SK-N-SH treated with all-trans-retinoic acid at 6 μM for 48 hours (cell line): ENCODE results near the gene S100A14.
A peak's percentile ranks its signal among the peaks of the same experiment; 100 is the strongest.

Experiments
- ATAC-seq: fragments of 200-7000 bp; cut with Tn5 transposase; 3 replicates; pipeline ENCODE4 v1.9.1; 2020; ENCODE audit warnings: mild to moderate bottlenecking, moderate library complexity
- BACH2 ChIP-seq: fragments of 250-450 bp; sonication (Bioruptor Pico); IDR thresholded peaks from 2 replicates; pipeline ENCODE4 v1.9.0; 2021; ENCODE audit warnings: mild to moderate bottlenecking, borderline replicate concordance
- CSDC2 ChIP-seq: fragments of 250-450 bp; sonication (Bioruptor Pico); IDR thresholded peaks from 2 replicates; pipeline ENCODE4 v1.5.0; 2020; ENCODE audit warnings: mild to moderate bottlenecking, moderate library complexity
- ESRRG ChIP-seq: fragments of 250-450 bp; sonication (Bioruptor Pico); IDR thresholded peaks from 2 replicates; pipeline ENCODE4 v1.6.1; 2021; ENCODE audit warnings: mild to moderate bottlenecking
- GLIS3 ChIP-seq: fragments of 250-450 bp; sonication (Bioruptor Pico); IDR thresholded peaks from 2 replicates; pipeline ENCODE4 v1.5.0; 2020; ENCODE audit warnings: mild to moderate bottlenecking, moderate library complexity
- PPARA ChIP-seq: fragments of 250-450 bp; sonication (Bioruptor Pico); IDR thresholded peaks from 2 replicates; pipeline ENCODE4 v1.5.0; 2020; ENCODE audit warnings: mild to moderate bottlenecking, borderline replicate concordance
- SNAI2 ChIP-seq: fragments of 250-450 bp; sonication (Bioruptor Pico); IDR thresholded peaks from 2 replicates; pipeline ENCODE4 v1.5.0; 2020; ENCODE audit warnings: mild to moderate bottlenecking, moderate library complexity
- TCF4 ChIP-seq: fragments of 250-450 bp; sonication (Bioruptor Pico); IDR thresholded peaks from 2 replicates; pipeline ENCODE4 v1.8.0; 2021; ENCODE audit warnings: mild to moderate bottlenecking, moderate library complexity, borderline replicate concordance
- TOX ChIP-seq: fragments of 250-450 bp; sonication (Bioruptor Pico); IDR thresholded peaks from 2 replicates; pipeline ENCODE4 v1.8.0; 2021; ENCODE audit warnings: mild to moderate bottlenecking, moderate library complexity, borderline replicate concordance
- ZC3H10 ChIP-seq: fragments of 250-450 bp; sonication (Bioruptor Pico); IDR thresholded peaks from 2 replicates; pipeline ENCODE4 v1.5.1; 2021; ENCODE audit warnings: mild to moderate bottlenecking, moderate library complexity
- ZFP3 ChIP-seq: fragments of 250-450 bp; sonication (Bioruptor Pico); IDR thresholded peaks from 2 replicates; pipeline ENCODE4 v1.5.0; 2020; ENCODE audit warnings: mild to moderate bottlenecking, moderate library complexity
- ZFP30 ChIP-seq: fragments of 450-650 bp; formaldehyde crosslinking; IDR thresholded peaks from 2 replicates; pipeline ENCODE4 v1.5.0; 2022; ENCODE audit warnings: mild to moderate bottlenecking, moderate library complexity
- ZNF565 ChIP-seq: fragments of 450-650 bp; formaldehyde crosslinking; conservative IDR thresholded peaks from 2 replicates; pipeline ENCODE4 v1.5.0; 2020; ENCODE audit warnings: low read depth, mild to moderate bottlenecking, moderate library complexity
- ZNF70 ChIP-seq: fragments of 450-650 bp; formaldehyde crosslinking; IDR thresholded peaks from 2 replicates; pipeline ENCODE4 v1.5.0; 2020; ENCODE audit warnings: mild to moderate bottlenecking, moderate library complexity
- ZNF8 ChIP-seq: fragments of 450-650 bp; formaldehyde crosslinking; IDR thresholded peaks from 2 replicates; pipeline ENCODE4 v1.5.0; 2020; ENCODE audit warnings: mild to moderate bottlenecking, moderate library complexity
- TF ChIP-seq, protein P1 (sequence below): fragments of 250-450 bp; sonication (Bioruptor Pico); IDR thresholded peaks from 2 replicates; pipeline ENCODE4 v1.8.0; 2020; ENCODE audit warnings: mild to moderate bottlenecking, moderate library complexity, borderline replicate concordance
- TF ChIP-seq, protein P2 (sequence below): fragments of 250-450 bp; sonication (Bioruptor Pico); IDR thresholded peaks from 2 replicates; pipeline ENCODE4 v1.5.1; 2021; ENCODE audit warnings: mild to moderate bottlenecking, moderate library complexity
- TF ChIP-seq, protein P3 (sequence below): fragments of 250-450 bp; sonication (Bioruptor Pico); IDR thresholded peaks from 2 replicates; pipeline ENCODE4 v1.5.1; 2020; ENCODE audit warnings: low read depth, mild to moderate bottlenecking, moderate library complexity
- TF ChIP-seq, protein P4 (sequence below): fragments of 250-450 bp; sonication (Bioruptor Pico); IDR thresholded peaks from 2 replicates; pipeline ENCODE4 v1.5.0; 2020; ENCODE audit warnings: mild to moderate bottlenecking, moderate library complexity

Gene S100A14

DNA sequence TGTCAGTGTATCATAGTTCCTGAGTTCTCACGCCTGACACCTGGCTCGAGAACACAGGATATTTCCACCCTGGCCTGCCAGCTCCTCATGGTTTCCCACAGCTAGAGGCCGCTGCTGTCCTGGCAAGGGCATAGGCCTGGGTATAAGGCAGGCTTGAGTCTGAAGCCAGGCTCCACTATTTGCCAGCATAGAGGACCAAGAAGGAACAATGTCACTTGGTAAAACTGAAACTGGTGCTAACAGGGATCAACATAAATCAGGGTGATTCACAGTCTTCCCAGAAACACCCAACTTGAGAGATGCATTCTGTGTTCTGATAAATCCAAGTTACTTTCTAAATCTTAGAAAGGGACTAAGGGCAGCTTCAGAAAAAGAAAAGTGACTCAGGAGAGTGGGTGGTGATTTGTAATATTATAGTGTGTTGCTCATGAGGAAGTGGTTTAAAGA lies 43.5 kb downstream of the S100A14 start:
- peak; percentile 96 for ATAC-seq
- TF ChIP-seq TOX (no peak), ZFP3 (CRISPR knock-in tag) (no peak), ZC3H10 (no peak), PPARA (CRISPR knock-in tag) (no peak), CSDC2 (CRISPR knock-in tag) (no peak), ZFP30 (CRISPR knock-in tag) (no peak), ZNF70 (CRISPR knock-in tag) (no peak), ESRRG (CRISPR knock-in tag) (no peak), BACH2 (CRISPR knock-in tag) (no peak), SNAI2 (CRISPR knock-in tag) (no peak)
- TF ChIP-seq, protein P1, sequence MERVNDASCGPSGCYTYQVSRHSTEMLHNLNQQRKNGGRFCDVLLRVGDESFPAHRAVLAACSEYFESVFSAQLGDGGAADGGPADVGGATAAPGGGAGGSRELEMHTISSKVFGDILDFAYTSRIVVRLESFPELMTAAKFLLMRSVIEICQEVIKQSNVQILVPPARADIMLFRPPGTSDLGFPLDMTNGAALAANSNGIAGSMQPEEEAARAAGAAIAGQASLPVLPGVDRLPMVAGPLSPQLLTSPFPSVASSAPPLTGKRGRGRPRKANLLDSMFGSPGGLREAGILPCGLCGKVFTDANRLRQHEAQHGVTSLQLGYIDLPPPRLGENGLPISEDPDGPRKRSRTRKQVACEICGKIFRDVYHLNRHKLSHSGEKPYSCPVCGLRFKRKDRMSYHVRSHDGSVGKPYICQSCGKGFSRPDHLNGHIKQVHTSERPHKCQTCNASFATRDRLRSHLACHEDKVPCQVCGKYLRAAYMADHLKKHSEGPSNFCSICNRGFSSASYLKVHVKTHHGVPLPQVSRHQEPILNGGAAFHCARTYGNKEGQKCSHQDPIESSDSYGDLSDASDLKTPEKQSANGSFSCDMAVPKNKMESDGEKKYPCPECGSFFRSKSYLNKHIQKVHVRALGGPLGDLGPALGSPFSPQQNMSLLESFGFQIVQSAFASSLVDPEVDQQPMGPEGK (CRISPR knock-in tag): no peak
- TF ChIP-seq, protein P2, sequence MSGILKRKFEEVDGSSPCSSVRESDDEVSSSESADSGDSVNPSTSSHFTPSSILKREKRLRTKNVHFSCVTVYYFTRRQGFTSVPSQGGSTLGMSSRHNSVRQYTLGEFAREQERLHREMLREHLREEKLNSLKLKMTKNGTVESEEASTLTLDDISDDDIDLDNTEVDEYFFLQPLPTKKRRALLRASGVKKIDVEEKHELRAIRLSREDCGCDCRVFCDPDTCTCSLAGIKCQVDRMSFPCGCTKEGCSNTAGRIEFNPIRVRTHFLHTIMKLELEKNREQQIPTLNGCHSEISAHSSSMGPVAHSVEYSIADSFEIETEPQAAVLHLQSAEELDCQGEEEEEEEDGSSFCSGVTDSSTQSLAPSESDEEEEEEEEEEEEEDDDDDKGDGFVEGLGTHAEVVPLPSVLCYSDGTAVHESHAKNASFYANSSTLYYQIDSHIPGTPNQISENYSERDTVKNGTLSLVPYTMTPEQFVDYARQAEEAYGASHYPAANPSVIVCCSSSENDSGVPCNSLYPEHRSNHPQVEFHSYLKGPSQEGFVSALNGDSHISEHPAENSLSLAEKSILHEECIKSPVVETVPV (CRISPR knock-in tag): no peak
- TF ChIP-seq, protein P3, sequence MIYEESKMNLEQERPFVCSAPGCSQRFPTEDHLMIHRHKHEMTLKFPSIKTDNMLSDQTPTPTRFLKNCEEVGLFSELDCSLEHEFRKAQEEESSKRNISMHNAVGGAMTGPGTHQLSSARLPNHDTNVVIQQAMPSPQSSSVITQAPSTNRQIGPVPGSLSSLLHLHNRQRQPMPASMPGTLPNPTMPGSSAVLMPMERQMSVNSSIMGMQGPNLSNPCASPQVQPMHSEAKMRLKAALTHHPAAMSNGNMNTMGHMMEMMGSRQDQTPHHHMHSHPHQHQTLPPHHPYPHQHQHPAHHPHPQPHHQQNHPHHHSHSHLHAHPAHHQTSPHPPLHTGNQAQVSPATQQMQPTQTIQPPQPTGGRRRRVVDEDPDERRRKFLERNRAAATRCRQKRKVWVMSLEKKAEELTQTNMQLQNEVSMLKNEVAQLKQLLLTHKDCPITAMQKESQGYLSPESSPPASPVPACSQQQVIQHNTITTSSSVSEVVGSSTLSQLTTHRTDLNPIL: no peak
- TF ChIP-seq, protein P4, sequence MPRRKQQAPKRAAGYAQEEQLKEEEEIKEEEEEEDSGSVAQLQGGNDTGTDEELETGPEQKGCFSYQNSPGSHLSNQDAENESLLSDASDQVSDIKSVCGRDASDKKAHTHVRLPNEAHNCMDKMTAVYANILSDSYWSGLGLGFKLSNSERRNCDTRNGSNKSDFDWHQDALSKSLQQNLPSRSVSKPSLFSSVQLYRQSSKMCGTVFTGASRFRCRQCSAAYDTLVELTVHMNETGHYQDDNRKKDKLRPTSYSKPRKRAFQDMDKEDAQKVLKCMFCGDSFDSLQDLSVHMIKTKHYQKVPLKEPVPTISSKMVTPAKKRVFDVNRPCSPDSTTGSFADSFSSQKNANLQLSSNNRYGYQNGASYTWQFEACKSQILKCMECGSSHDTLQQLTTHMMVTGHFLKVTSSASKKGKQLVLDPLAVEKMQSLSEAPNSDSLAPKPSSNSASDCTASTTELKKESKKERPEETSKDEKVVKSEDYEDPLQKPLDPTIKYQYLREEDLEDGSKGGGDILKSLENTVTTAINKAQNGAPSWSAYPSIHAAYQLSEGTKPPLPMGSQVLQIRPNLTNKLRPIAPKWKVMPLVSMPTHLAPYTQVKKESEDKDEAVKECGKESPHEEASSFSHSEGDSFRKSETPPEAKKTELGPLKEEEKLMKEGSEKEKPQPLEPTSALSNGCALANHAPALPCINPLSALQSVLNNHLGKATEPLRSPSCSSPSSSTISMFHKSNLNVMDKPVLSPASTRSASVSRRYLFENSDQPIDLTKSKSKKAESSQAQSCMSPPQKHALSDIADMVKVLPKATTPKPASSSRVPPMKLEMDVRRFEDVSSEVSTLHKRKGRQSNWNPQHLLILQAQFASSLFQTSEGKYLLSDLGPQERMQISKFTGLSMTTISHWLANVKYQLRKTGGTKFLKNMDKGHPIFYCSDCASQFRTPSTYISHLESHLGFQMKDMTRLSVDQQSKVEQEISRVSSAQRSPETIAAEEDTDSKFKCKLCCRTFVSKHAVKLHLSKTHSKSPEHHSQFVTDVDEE (CRISPR knock-in tag): no peak

DNA sequence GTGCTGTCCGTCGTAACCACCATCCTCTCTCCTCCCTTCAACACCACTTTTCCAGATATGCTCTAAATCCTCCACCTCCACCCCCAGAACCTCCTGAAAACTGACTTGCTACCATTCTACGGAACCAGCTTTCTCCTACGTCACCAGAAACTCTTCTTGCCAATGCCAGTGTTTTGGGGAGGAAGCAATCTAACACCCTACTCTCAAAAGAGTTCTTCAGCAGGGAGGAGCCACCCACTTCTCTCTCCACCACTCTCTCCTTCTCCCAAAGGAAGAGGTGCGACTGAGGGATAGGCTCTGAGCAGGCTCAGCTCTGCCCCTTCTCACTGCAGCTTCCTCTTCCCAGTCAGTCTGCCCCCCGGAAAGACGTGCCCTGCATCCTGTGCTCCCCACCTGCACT lies 44.4 kb downstream of the S100A14 start:
- no peak for ATAC-seq
- TF ChIP-seq ZNF565 (CRISPR knock-in tag) (no peak), ESRRG (CRISPR knock-in tag) (no peak), GLIS3 (CRISPR knock-in tag) (no peak), ZFP3 (CRISPR knock-in tag) (no peak), ZNF70 (CRISPR knock-in tag) (no peak), ZNF8 (no peak), TCF4 (CRISPR knock-in tag) (no peak), ZC3H10 (no peak)
- TF ChIP-seq, protein P4 (CRISPR knock-in tag): no peak

DNA sequence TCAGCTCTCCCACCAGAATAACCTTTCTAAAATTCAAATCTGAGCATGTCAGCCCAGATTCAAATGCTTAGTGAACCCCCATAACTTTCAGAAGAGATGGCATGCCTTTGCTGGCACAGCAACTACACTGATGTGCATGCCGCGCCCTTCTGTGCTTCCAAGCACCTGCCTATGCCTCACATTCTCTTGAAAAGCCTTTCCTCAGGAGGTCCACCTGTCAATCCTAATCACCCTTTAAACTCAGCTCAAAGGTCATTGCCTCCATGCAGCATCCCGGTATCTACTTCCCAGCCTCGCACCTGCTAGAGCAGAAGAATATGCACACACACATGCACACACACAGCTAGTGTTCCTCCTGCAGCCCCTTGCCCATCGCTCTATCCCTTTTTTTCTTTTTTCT lies 45.3 kb downstream of the S100A14 start:
- TF ChIP-seq GLIS3 (CRISPR knock-in tag) (no peak), ZNF70 (CRISPR knock-in tag) (no peak), ZFP3 (CRISPR knock-in tag) (no peak)
- TF ChIP-seq, protein P2 (CRISPR knock-in tag): no peak
- TF ChIP-seq, protein P1 (CRISPR knock-in tag): no peak
- TF ChIP-seq, all 23 proteins: peak for 0

More for the DNA sequence above, 45.3 kb downstream of the S100A14 start:
- ATAC-seq: no peak
